Globus pallidus (tissue), 1 donor: ENCODE data around the gene HDAC1.

Experiments
- DNase-seq: peaks from one replicate; pipeline ENCODE4 v3.0.0-alpha.2; 2015; ENCODE audit warnings: low spot score

HDAC1 gene

DNA sequence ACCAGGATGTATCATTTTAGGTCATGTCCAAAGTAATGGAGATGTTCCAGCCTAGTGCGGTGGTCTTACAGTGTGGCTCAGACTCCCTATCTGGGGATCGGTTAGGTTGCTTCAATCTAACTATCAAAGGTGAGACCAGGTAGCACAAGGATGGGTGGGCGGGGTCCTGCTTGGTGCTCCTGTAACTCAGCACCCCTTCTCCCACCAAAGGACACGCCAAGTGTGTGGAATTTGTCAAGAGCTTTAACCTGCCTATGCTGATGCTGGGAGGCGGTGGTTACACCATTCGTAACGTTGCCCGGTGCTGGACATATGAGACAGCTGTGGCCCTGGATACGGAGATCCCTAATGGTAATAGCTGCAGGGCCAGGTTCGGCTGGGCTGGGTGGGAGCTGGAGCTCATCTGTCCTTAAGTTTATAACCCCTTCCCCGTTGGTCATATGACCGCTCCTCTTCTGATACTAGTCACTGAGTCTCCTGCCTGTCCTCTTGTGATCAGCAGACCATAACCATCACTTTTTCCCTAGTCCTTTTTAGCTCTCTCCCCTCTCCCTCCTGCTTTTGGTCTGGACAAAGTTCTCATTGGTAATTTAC, 38.8 kb downstream of the HDAC1 start:
- DNase-seq: no peak

DNA sequence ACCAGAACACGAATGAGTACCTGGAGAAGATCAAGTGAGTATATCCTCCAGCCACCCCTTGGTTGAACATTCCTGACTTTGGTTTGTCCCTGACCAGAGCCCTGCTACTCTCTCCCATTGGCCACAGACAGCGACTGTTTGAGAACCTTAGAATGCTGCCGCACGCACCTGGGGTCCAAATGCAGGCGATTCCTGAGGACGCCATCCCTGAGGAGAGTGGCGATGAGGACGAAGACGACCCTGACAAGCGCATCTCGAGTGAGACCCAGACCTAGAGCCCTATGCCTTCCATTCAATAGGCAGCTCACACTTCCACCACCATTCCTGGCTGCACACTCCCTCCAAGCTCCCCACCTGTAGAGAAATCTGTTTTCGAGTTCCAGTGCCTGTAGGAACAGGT, 39.7 kb downstream of the HDAC1 start:
- DNase-seq: no peak

DNA sequence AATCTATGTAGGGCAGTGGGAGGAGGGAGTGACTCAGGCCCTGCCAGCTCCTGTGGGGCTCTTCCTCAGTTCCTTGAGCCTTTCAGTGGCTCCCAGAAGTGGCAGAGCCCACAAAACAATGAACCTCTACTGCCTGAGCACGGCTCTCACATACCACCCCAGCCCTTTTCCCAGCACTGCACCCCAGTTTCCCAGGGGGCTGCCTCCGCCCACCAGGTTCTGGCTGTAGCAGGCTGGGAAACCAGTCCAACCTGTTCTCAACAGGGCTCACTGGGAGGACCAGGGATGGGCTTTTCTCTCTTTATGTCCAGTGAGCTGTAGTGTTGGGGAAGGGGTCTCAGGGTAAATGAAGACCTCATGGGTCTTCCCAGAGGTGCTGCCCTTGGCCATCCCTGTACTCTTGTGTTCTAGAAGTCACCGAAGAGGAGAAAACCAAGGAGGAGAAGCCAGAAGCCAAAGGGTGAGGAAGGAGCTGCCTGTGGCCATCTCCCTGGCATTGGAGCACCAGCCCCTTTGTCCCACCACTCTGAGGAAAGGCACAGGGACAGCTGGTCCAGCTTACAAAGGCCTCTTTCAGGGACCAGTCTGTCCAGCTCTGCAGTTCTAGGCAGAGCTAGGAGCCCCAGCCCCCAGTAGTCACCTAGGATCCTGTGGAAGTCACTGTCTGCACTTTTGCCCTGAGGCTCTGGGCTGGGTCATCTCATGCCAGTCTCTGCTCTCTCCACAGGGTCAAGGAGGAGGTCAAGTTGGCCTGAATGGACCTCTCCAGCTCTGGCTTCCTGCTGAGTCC, 40.6 kb downstream of the HDAC1 start:
- peak; percentile 82 for DNase-seq

DNA sequence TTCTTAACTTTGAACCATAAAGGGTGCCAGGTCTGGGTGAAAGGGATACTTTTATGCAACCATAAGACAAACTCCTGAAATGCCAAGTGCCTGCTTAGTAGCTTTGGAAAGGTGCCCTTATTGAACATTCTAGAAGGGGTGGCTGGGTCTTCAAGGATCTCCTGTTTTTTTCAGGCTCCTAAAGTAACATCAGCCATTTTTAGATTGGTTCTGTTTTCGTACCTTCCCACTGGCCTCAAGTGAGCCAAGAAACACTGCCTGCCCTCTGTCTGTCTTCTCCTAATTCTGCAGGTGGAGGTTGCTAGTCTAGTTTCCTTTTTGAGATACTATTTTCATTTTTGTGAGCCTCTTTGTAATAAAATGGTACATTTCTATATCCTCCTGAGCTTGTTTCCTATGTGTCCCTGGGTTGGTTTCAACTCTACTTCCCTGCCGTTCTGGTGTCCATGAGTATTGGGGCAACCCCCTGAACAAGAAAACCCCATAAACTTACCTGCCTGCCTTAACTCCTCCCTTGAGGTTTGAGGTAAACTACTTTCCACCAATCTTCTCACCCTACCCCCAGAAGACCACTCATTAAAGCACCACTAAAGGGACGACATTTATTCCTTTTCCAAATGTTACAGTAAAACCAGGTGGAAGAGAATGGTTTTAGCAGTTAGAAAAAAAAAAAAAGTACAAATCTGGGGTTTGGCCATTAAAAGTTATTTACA, 41.5 kb downstream of the HDAC1 start:
- no peak for DNase-seq

- no peak for DNase-seq
These were observed 42.5 kb downstream of the HDAC1 start for GRCh38 chr1:32334274-32334861.

DNA sequence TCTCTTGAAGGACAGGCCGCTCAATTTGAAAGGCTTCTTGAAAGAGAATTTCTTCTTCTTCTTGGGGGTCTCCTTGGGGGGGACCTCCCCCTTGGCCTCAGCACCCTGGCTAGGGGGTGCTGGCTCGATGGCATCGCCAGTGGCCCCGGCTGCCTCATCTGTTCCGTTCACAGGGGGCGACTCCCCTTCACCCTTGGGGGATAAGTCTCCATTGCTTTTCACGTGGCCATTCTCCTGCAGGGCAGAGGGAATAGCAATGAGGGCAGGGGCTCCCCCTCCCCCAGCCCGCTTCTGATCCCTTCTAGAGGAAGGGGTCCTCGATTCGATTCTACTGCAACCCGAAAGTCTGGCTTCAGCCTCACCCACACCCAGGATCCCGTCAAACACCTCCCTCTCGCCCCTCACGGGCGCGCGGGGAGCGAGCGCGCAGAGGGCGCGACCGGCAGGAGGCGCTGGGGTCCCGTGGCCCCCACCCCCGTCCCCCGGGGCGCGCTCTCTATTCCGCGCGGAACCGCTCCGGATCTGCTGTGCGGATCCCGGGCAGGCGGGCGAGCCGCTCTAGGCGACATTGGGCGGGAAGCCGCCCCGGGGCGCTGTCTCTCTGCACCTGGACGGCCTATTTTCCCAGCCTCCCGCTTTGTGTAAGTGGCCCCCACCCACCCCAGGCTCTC, 43.1 kb downstream of the HDAC1 start:
- peak; percentile 47 for DNase-seq

- no peak for DNase-seq
These were observed 43.6 kb downstream of the HDAC1 start for GRCh38 chr1:32335535-32335789.

- DNase-seq: peak; percentile 89
These were observed 44.1 kb downstream of the HDAC1 start, which contains the start of gene MARCKSL1 for GRCh38 chr1:32335790-32336590. Gene MARCKSL1, minus strand, starts transcription at chr1:32336233. Its CDS starts 200 bp downstream, at chr1:32336033.

GRCh38 chr1:32336591-32336932, 44.7 kb downstream of the HDAC1 start:
- peak; percentile 43 for DNase-seq

DNA sequence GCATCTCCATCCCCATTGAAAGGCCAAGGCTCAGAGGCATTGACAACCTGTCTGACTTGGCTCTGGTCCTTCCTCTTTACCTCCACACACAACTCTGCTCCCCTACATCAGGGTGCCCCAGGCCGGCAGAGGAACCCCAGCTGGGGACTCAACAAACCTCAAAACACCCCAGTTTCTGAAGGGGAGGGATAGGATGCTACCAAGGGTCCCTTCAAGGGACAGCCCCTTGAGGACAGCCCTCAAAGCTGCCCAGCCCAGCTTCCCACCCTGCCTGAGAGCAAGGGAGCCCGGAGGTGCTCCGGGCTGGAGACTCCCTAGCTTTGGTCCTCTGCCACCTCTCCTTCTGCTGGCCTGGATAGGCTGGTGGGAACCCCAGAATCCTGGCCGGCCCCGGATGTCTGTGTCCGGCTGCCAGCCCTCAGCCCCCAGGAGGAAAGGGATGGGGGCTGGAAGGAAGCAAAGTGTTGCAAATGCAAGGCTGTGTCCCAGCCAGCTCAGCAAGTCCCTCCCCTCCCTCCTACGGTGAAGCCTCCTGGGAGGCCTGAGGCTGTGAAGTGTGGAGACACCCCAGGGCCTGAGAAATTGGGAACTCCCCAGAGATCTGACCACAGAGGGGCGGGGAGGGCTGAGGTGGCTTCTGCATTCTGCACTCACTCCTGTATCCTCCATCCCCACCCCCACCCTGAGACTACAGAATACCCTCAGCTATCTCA, 45.2 kb downstream of the HDAC1 start:
- peak; percentile 54 for DNase-seq

DNA sequence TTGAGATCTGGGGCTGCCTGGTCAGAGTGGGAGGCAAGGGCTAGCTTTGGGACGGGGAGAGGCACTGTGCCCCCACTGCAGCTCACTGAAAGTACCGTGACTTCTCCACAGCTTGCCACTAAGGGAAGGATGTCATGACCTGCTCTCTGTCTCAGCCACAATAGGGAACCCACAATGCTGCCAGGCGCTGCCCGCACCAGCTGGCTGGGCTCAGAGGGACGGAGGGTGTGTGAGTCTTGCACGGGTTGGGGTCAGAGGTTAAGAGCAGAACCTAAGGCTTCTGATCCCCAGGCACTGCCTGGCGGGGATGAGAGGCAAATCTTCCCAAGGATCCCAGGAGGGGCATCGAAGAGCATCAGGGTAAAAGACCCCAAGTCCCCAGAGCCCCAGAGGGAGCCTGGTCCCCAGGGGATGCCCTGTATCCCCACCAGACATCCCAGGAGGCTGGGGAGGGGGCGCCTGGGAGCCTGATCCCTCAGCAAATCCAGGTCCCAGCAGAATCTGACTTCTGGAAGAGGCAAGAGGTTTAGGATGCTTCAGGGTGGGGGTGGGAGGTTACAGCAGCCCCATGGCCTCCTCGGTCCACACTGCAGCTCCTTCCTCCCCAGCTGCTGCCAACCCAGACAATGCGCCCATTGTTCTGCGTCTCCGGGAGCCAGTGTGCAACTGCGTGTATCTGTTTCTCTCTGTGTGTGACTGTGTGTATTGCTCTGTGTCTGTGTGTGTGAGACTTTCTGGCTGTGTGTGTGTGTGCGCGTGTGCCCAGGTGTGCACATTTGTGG, 46.2 kb downstream of the HDAC1 start:
- DNase-seq: peak; percentile 97

DNA sequence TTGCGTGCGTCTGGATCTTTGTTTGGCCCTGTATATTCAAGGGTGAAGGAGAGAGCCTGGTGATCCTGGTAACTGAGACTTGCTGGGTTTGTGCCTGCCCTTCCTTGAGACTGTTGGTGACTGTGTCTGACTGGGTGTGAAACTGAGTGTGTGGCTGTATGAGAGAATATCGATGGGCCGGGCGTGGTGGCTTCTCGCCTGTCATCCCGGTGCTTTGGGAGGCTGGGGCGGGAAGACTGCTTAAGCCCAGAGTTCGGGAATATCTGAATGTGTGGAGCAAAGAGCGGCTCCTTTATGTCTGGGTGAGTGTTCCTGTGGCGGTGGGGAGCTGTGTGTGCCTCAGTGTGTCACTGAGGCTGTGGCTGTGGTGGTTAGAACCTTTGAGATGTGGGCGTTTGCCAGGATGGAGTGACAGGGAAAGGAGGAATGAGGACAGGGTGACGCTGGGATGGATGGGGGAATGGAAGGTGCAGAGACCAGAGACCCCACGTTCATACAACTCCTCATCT, 46.8 kb downstream of the HDAC1 start:
- DNase-seq: no peak

GRCh38 chr1:32339363-32339978, 47.6 kb downstream of the HDAC1 start:
- peak; percentile 46 for DNase-seq

DNA sequence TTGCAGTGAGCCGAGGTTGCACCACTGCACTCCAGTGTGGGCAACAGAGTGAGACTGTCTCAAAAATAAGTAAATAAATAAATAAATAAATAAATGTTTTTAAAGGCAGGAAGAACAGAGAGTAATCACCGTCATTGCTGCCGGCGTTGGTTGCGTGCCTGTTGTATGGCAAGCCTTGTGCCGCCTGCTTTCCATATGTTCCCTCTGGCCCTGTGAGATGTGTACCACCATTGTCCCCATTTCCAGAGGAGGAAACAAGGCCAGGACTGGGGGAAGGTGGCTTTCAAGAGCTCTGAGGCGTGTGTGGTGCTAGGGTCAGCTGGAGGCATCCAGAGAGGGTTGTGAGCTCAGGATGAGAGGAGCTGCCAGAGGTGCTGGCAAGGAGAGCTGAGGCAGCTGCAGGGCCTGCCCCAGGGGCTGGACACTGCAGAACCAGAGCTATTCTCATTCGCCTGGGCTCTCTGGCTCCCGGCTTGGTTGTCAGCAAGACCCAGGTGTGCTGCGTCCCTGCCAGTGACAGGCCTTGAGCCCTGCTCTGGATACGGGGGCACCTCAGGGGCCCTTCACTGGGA, 49.4 kb downstream of the HDAC1 start:
- DNase-seq: peak; percentile 52

DNA sequence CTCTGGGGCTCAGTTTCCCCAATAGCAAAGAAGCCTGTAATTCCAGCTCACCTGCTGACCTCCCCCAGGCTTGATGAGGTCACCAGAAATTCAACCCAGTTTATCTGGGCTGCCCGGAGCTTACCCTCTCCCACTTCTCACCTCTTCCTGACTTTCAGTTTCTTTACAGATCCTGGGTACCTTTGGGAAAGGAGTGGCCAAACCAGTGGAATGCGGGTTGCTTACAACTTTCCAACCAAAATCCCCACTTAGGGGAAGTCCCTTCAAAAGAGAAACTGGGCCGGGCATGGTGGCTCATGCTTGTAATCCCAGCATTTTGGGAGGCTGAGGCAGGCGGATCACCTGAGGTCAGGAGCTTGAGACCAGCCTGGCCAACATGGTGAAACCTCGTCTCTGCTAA, 50.1 kb downstream of the HDAC1 start:
- no peak for DNase-seq

DNA sequence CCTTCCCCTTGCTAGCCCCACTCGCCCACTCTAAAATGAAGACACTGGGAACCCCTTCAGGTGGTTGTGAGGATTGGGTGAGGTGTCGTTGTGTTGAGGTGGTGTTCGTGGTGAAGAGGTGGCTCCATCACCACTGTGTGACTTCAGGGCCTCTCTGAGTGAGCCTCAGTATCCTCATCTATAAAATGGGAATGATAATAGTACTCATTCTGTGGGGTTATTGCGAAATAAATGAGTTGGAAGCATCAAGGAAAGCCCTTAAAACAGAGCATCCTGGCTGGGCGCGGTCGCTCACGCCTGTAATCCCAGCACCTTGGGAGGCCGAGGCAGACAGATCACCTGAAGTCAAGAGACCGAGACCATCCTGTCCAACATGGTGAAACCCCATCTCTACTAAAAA, 50.8 kb downstream of the HDAC1 start:
- DNase-seq: no peak

- DNase-seq: no peak
These were observed 53.5 kb downstream of the HDAC1 start for GRCh38 chr1:32345289-32345827.

- no peak for DNase-seq
These were observed 54.8 kb downstream of the HDAC1 start for GRCh38 chr1:32346532-32347157.
